T-helper 22 cell (primary cell): ENCODE measurements around the gene RLN1.
"Not testable (repeated sequence)": the region's sequence is repeated elsewhere in the genome, so short reads cannot be mapped to it uniquely, and the experiment has no call there.

Experiments used
- DNase-seq: peaks from one replicate; pipeline ENCODE4 v3.0.0-alpha.2; 2020; ENCODE audit warnings: low read depth

RLN1 gene

GRCh38 chr9:5321601-5322000, 18.1 kb downstream of the RLN1 start:
- not testable (repeated sequence) for DNase-seq

- no peak for DNase-seq
Observed at GRCh38 chr9:5321058-5321457, 18.6 kb downstream of the RLN1 start.

GRCh38 chr9:5316406-5316805, 23.3 kb downstream of the RLN1 start:
- DNase-seq: not testable (repeated sequence)

GRCh38 chr9:5315187-5315923, 24.3 kb downstream of the RLN1 start:
- no peak for DNase-seq

GRCh38 chr9:5310851-5311250, 28.8 kb downstream of the RLN1 start:
- no peak for DNase-seq

- no peak for DNase-seq
Observed at GRCh38 chr9:5305741-5306140, 33.9 kb downstream of the RLN1 start.

- not testable (repeated sequence) for DNase-seq
Observed at GRCh38 chr9:5303840-5304795, 35.6 kb downstream of the RLN1 start, which contains the start of gene RLN2. RLN2 (minus strand) TSS chr9:5304716; CDS start chr9:5304580, 136 bp downstream.

GRCh38 chr9:5301544-5301943, 38.1 kb downstream of the RLN1 start:
- DNase-seq: no peak

- no peak for DNase-seq
Observed at GRCh38 chr9:5292141-5292540, 47.5 kb downstream of the RLN1 start.

- DNase-seq: no peak
Observed at GRCh38 chr9:5288591-5288990, 51.1 kb downstream of the RLN1 start.

GRCh38 chr9:5286262-5286661, 53.4 kb downstream of the RLN1 start:
- DNase-seq: no peak
